HepG2 (cell line): Measurements from ENCODE around the gene SERPINE2. TPM values are rescaled to one million over a fixed set of nuclear protein-coding genes. Genes with fewer than 3 reads are reported as not detected.

Source experiments
- CBX2 ChIP-seq, 2 experiments: fragments of 200-600 bp in 1 of 2; sonication (generic); formaldehyde crosslinking in 1 of 2; IDR thresholded peaks; 2 replicates each; pipeline versions ENCODE4 v1.7.0 to v1.8.1; 2018 to 2022; ENCODE audit warnings: low read depth in 2 of 2, low read length in 1 of 2, mild to moderate bottlenecking in 1 of 2, missing genetic modification reagents in 1 of 2
- CREB1 ChIP-seq, 2 experiments: fragments of 450-650 bp in 1 of 2; IDR thresholded peaks; 2 replicates each; pipeline ENCODE4 v1.6.1; 2016 to 2017; ENCODE audit warnings: control low read depth in 1 of 2, mild to moderate bottlenecking in 1 of 2, missing compliant biosample characterization in 1 of 2, missing genetic modification characterization in 1 of 2
- EHMT2 ChIP-seq: fragments of 200-600 bp; sonication (generic); IDR thresholded peaks from 2 replicates; pipeline ENCODE4 v1.7.0; 2017; ENCODE audit warnings: antibody characterized with exemption, low read depth, low read length, borderline replicate concordance
- JDP2 ChIP-seq: sonication (generic); formaldehyde crosslinking; IDR thresholded peaks from 2 replicates; pipeline ENCODE4 v1.8.1; 2022; ENCODE audit warnings: missing genetic modification reagents, borderline replicate concordance
- NFYB ChIP-seq: sonication (generic); formaldehyde crosslinking; IDR thresholded peaks from 2 replicates; pipeline ENCODE4 v1.4.0; 2020; ENCODE audit warnings: missing genetic modification reagents
- PHF21A ChIP-seq: sonication (generic); formaldehyde crosslinking; IDR thresholded peaks from 2 replicates; pipeline ENCODE4 v1.5.0; 2020; ENCODE audit warnings: mild to moderate bottlenecking, missing genetic modification reagents
- PHF8 ChIP-seq: sonication (generic); formaldehyde crosslinking; IDR thresholded peaks from 2 replicates; pipeline ENCODE4 v1.5.0; 2020; ENCODE audit warnings: missing genetic modification reagents
- REXO4 ChIP-seq: sonication (generic); formaldehyde crosslinking; IDR thresholded peaks from 2 replicates; pipeline ENCODE4 v1.8.0; 2022; ENCODE audit warnings: missing genetic modification reagents, mild to moderate bottlenecking, borderline replicate concordance
- SNAPC2 ChIP-seq: sonication (generic); formaldehyde crosslinking; IDR thresholded peaks from 2 replicates; pipeline ENCODE4 v1.8.1; 2022; ENCODE audit warnings: mild to moderate bottlenecking, missing genetic modification reagents
- THAP11 ChIP-seq: IDR thresholded peaks from 2 replicates; pipeline ENCODE4 v1.6.1; 2016; ENCODE audit warnings: missing biosample characterization, missing genetic modification reagents
- XBP1 ChIP-seq: sonication (generic); formaldehyde crosslinking; IDR thresholded peaks from 2 replicates; pipeline ENCODE4 v1.5.0; 2020; ENCODE audit warnings: missing genetic modification reagents
- ZBTB42 ChIP-seq: sonication (generic); formaldehyde crosslinking; IDR thresholded peaks from 2 replicates; pipeline ENCODE4 v1.5.0; 2020; ENCODE audit warnings: mild to moderate bottlenecking, missing genetic modification reagents
- ZFP36L1 ChIP-seq: sonication (generic); formaldehyde crosslinking; IDR thresholded peaks from 2 replicates; pipeline ENCODE4 v1.8.0; 2022; ENCODE audit warnings: mild to moderate bottlenecking, missing genetic modification reagents, moderate library complexity
- ZNF761 ChIP-seq: sonication (generic); formaldehyde crosslinking; conservative IDR thresholded peaks from 2 replicates; pipeline ENCODE4 v1.4.0; 2020; ENCODE audit warnings: mild to moderate bottlenecking, missing genetic modification reagents
- polyA plus RNA-seq, 8 experiments: library from polyadenylated mRNA; depleted of rRNA in 3 of 8; stranded (reverse) in 7 of 8; unstranded in 1 of 8; fragments of >200 nt; fragmentation: Illumina TruSeq in 4 of 8; extraction: Trizol in 4 of 8; gene quantifications; 2 replicates each; pipeline versions ENCODE4 v1.2.1 to v1.2.3, GENCODE V29; 2011 to 2016; ENCODE audit warnings: low read depth in 4 of 8, missing spikeins in 1 of 8, mixed read lengths in 1 of 8; ENCODE audit not compliant: insufficient read depth in 1 of 8
- total RNA-seq, 5 experiments: library from RNA; depleted of rRNA; stranded (reverse); fragments of >200 nt; fragmentation: Illumina TruSeq; extraction: Trizol; gene quantifications; 2 replicates each; pipeline ENCODE4 v1.2.3, GENCODE V29; 2016; ENCODE audit warnings: low read depth in 1 of 5
- TF ChIP-seq, protein P1 (sequence below): sonication (generic); formaldehyde crosslinking; IDR thresholded peaks from 2 replicates; pipeline ENCODE4 v1.8.1; 2023; ENCODE audit warnings: mild to moderate bottlenecking, inconsistent platforms, moderate library complexity, missing genetic modification reagents, borderline replicate concordance
- TF ChIP-seq, protein P2 (sequence below): sonication (generic); formaldehyde crosslinking; IDR thresholded peaks from 2 replicates; pipeline ENCODE4 v1.4.0; 2020; ENCODE audit warnings: missing genetic modification reagents, borderline replicate concordance
- TF ChIP-seq, protein P3 (sequence below): IDR thresholded peaks from 2 replicates; pipeline ENCODE4 v1.6.1; 2016; ENCODE audit warnings: missing compliant biosample characterization, missing genetic modification reagents, borderline replicate concordance
- TF ChIP-seq, protein P4 (sequence below): IDR thresholded peaks from 2 replicates; pipeline ENCODE4 v1.6.1; 2012; ENCODE audit warnings: low read depth, low read length, improper control_type of control experiment

SERPINE2 gene
- total and polyA plus RNA-seq, 2 of the 13 experiments (the other 11 are each of a cell fraction or from before 2014, with no cell fraction given) = 7.9 to 18.1 TPM

DNA sequence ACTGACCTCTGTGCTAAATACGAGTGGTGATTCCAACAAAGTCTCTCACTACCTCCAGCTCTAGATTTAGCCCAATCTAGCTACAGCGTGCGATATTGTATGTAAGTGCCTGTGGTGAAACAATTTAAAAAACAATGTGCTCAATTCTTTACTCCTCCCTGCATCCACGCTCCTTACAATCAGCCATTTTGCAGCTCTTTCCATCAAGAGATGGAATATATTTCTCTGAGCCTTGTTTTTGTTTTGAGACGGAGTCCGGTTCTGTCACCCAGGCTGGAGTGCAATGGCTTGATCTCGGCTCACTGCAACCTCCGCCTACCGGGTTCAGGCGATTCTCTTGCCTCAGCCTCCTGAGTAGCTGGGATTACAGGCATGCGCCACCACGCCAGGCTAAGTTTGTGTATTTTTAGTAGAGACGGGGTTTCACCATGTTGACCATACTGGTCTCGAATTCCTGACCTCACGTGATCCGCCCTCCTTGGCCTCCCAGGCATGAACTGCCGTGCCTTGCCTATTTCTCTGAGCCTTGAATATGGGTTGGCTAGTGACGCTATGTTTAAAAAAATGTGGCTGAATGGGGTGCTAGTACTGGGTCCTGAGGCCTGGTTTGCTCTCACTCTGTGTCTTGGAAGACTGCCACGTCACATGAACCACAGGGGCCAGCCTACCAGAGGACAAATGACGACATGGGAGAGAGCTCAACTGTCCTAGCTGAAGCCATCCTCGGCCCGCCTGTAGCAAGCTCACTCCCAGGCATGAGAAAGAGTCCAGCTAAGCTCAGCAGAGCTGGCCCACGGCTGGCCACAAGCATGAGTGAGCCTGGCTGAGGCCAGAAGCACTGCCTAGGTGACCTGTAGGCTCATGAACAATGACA lies 108.7 kb downstream of the SERPINE2 start (continued):
- TF ChIP-seq, protein P1, sequence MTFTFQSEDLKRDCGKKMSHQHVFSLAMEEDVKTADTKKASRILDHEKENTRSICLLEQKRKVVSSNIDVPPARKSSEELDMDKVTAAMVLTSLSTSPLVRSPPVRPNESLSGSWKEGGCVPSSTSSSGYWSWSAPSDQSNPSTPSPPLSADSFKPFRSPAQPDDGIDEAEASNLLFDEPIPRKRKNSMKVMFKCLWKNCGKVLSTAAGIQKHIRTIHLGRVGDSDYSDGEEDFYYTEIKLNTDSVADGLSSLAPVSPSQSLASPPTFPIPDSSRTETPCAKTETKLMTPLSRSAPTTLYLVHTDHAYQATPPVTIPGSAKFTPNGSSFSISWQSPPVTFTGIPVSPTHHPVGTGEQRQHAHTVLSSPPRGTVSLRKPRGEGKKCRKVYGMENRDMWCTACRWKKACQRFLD = peak; percentile 75; the same call in 1 of the 2 replicates
- TF ChIP-seq, protein P2, sequence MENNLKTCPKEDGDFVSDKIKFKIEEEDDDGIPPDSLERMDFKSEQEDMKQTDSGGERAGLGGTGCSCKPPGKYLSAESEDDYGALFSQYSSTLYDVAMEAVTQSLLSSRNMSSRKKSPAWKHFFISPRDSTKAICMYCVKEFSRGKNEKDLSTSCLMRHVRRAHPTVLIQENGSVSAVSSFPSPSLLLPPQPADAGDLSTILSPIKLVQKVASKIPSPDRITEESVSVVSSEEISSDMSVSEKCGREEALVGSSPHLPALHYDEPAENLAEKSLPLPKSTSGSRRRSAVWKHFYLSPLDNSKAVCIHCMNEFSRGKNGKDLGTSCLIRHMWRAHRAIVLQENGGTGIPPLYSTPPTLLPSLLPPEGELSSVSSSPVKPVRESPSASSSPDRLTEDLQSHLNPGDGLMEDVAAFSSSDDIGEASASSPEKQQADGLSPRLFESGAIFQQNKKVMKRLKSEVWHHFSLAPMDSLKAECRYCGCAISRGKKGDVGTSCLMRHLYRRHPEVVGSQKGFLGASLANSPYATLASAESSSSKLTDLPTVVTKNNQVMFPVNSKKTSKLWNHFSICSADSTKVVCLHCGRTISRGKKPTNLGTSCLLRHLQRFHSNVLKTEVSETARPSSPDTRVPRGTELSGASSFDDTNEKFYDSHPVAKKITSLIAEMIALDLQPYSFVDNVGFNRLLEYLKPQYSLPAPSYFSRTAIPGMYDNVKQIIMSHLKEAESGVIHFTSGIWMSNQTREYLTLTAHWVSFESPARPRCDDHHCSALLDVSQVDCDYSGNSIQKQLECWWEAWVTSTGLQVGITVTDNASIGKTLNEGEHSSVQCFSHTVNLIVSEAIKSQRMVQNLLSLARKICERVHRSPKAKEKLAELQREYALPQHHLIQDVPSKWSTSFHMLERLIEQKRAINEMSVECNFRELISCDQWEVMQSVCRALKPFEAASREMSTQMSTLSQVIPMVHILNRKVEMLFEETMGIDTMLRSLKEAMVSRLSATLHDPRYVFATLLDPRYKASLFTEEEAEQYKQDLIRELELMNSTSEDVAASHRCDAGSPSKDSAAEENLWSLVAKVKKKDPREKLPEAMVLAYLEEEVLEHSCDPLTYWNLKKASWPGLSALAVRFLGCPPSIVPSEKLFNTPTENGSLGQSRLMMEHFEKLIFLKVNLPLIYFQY (CRISPR knock-in tag) = peak; percentile 55
- TF ChIP-seq ZBTB42 (CRISPR knock-in tag) (0 out of 2 replicates have a peak, but pooled peaks have one; percentile 33), REXO4 (CRISPR knock-in tag) (no peak), NFYB (CRISPR knock-in tag) (peak; percentile 74), PHF8 (CRISPR knock-in tag) (peak; percentile 72), EHMT2 (peak; percentile 77; the same call in 1 of the 2 replicates), SNAPC2 (0 out of 2 replicates have a peak, but pooled peaks have one; percentile 65), THAP11 (CRISPR knock-in tag) (peak; percentile 69), ZFP36L1 (0 out of 2 replicates have a peak, but pooled peaks have one; percentile 33), PHF21A (CRISPR knock-in tag) (peak; percentile 85), XBP1 (CRISPR knock-in tag) (peak; percentile 98), CBX2 (IDR thresholded peaks at IDR 0.05; ENCODE audit: low read depth, low read length) (no peak), CBX2 (CRISPR knock-in tag; IDR thresholded peaks at IDR 0.05; ENCODE audit: low read depth) (0 out of 2 replicates have a peak, but pooled peaks have one; percentile 25), ZNF761 (peak; percentile 61; the same call in 1 of the 2 replicates), CREB1 (IDR thresholded peaks at IDR 0.05) (peak; percentile 97), CREB1 (CRISPR knock-in tag; IDR thresholded peaks at IDR 0.05) (peak; percentile 94), JDP2 (CRISPR knock-in tag) (no peak)
- TF ChIP-seq, protein P3, sequence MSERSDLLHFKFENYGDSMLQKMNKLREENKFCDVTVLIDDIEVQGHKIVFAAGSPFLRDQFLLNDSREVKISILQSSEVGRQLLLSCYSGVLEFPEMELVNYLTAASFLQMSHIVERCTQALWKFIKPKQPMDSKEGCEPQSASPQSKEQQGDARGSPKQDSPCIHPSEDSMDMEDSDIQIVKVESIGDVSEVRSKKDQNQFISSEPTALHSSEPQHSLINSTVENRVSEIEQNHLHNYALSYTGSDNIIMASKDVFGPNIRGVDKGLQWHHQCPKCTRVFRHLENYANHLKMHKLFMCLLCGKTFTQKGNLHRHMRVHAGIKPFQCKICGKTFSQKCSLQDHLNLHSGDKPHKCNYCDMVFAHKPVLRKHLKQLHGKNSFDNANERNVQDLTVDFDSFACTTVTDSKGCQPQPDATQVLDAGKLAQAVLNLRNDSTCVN = peak; percentile 76
- TF ChIP-seq, protein P4, sequence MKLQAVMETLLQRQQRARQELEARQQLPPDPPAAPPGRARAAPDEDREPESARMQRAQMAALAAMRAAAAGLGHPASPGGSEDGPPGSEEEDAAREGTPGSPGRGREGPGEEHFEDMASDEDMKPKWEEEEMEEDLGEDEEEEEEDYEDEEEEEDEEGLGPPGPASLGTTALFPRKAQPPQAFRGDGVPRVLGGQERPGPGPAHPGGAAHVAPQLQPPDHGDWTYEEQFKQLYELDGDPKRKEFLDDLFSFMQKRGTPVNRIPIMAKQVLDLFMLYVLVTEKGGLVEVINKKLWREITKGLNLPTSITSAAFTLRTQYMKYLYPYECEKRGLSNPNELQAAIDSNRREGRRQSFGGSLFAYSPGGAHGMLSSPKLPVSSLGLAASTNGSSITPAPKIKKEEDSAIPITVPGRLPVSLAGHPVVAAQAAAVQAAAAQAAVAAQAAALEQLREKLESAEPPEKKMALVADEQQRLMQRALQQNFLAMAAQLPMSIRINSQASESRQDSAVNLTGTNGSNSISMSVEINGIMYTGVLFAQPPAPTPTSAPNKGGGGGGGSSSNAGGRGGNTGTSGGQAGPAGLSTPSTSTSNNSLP = peak; percentile 31; the same call in 1 of the 2 replicates
